Panc1 (cell line): ENCODE data around the gene CKB.

ENCODE experiments used
- CTCF ChIP-seq: fragments of 450-650 bp; IDR thresholded peaks from 2 replicates; pipeline ENCODE4 v1.5.1; 2017; ENCODE audit warnings: mild to moderate bottlenecking
- SIN3A ChIP-seq: IDR thresholded peaks from 2 replicates; pipeline ENCODE4 v1.6.1; 2012; ENCODE audit warnings: low read depth, mild to moderate bottlenecking, low read length, moderate library complexity, borderline replicate concordance; ENCODE audit not compliant: insufficient read depth

DNA sequence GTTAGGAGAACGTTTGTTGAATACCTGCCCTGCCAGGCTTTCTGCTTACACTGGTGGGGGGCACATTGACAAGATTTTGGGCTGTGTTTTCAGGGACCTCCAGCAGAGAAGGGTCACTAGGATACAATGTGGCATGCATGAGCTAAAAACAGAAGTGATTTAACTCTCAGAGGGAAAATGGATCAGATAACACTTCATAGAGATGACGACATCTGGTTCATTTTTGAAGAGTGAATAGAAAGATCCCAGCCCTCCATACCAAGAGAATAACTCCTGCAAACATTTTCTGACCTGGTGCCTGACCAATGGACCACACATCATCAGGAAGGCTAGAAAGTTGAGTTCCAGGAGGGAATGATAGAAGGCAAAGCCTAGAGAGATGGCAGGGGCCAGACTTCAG is 33.7 kb downstream of the CKB start:
- no peak for TF ChIP-seq SIN3A
- TF ChIP-seq CTCF, result no peak
